Measurements from ENCODE around the gene RNF150. TPM values are rescaled to one million over a fixed set of nuclear protein-coding genes. Genes with fewer than 3 reads are reported as not detected.

RNF150 gene
- total and polyA plus RNA-seq, 2 of the 4 experiments (the other 2 are of a cell fraction), result 6.2 to 18.1 TPM

GRCh38 chr4:140952717-140953116, 180.6 kb downstream of the RNF150 start:
- ATAC-seq (ENCODE audit: low read depth) (no peak), DNase-seq (peak; percentile 71)
- no peaks in the 10 kb centered on the region for H3K27me3 ChIP-seq (ENCODE audit: control insufficient read depth, insufficient read depth, low read length)
- H2AK5ac ChIP-seq (ENCODE audit: low read depth, low read length), result no peak overlapping the region
- no peak overlapping the region for H2BK5ac ChIP-seq (ENCODE audit: low read depth, low read length, poor library complexity, severe bottlenecking)
- H3K4me1 ChIP-seq (ENCODE audit: control insufficient read depth, insufficient read depth, low read length), result peaks cover 5% of the 10 kb centered on the region
- no peaks in the 10 kb centered on the region for H3K36me3 ChIP-seq (ENCODE audit: control insufficient read depth, insufficient read depth, low read length)
- intact Hi-C loops (cut with micrococcal nuclease), result no loop called here
- H2BK20ac ChIP-seq (ENCODE audit: low read depth, low read length), result no peak overlapping the region
- H4K91ac ChIP-seq (ENCODE audit: insufficient read depth, low read depth, low read length), result no peak overlapping the region
- BruUV-seq (replicated peaks), result no TSS peak
- CTCF ChIA-PET, result no interaction called here
- H2BK120ac ChIP-seq (ENCODE audit: low read depth, low read length), result no peak overlapping the region
- no peaks in the 10 kb centered on the region for H3K9me3 ChIP-seq (ENCODE audit: control insufficient read depth, insufficient read depth, low read length)
- no peak overlapping the region for H3K9ac ChIP-seq (ENCODE audit: low read depth, low read length)
- TF ChIP-seq USF2 (IDR thresholded peaks at IDR 0.05; ENCODE audit: low read depth, low read length) (no peak), CEBPB (IDR thresholded peaks at IDR 0.05; ENCODE audit: low read depth, low read length) (peak; percentile 75), BHLHE40 (IDR thresholded peaks at IDR 0.05; ENCODE audit: low read depth, low read length) (no peak), MAFK (IDR thresholded peaks at IDR 0.05; ENCODE audit: low read depth, low read length) (no peak), CHD1 (IDR thresholded peaks at IDR 0.05; ENCODE audit: low read depth, low read length) (no peak)
- TF ChIP-seq, protein P1, sequence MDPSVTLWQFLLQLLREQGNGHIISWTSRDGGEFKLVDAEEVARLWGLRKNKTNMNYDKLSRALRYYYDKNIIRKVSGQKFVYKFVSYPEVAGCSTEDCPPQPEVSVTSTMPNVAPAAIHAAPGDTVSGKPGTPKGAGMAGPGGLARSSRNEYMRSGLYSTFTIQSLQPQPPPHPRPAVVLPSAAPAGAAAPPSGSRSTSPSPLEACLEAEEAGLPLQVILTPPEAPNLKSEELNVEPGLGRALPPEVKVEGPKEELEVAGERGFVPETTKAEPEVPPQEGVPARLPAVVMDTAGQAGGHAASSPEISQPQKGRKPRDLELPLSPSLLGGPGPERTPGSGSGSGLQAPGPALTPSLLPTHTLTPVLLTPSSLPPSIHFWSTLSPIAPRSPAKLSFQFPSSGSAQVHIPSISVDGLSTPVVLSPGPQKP (IDR thresholded peaks at IDR 0.05; ENCODE audit: borderline replicate concordance, low read depth, low read length), result no peak
- TF ChIP-seq, protein P2, sequence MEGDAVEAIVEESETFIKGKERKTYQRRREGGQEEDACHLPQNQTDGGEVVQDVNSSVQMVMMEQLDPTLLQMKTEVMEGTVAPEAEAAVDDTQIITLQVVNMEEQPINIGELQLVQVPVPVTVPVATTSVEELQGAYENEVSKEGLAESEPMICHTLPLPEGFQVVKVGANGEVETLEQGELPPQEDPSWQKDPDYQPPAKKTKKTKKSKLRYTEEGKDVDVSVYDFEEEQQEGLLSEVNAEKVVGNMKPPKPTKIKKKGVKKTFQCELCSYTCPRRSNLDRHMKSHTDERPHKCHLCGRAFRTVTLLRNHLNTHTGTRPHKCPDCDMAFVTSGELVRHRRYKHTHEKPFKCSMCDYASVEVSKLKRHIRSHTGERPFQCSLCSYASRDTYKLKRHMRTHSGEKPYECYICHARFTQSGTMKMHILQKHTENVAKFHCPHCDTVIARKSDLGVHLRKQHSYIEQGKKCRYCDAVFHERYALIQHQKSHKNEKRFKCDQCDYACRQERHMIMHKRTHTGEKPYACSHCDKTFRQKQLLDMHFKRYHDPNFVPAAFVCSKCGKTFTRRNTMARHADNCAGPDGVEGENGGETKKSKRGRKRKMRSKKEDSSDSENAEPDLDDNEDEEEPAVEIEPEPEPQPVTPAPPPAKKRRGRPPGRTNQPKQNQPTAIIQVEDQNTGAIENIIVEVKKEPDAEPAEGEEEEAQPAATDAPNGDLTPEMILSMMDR (conservative IDR thresholded peaks at IDR 0.05; ENCODE audit: low read depth, low read length), result no peak
- no peaks in the 10 kb centered on the region for H4K20me1 ChIP-seq (ENCODE audit: insufficient read depth, low read length)
- 67% methylated on average over 1 of the region's 3 CpGs; no CpG with 5 or more reads in 1 of the 2 experiments for WGBS, 2 experiments (ENCODE audit: extremely low coverage in 2 of 2, insufficient read length in 1 of 2)
- H3K56ac ChIP-seq (ENCODE audit: extremely low read depth, insufficient read depth, low read length), result no peak overlapping the region
- no peak overlapping the region for H2AK9ac ChIP-seq (replicated peaks; ENCODE audit: low read depth, low read length, poor library complexity)
- no peak overlapping the region for H4K8ac ChIP-seq (ENCODE audit: low read depth in 2 of 2, low read length in 2 of 2)
- in situ Hi-C loops (cut with MboI; ENCODE audit: low sequenced_read_pairs), result no loop called here
- no peak overlapping the region for H4K5ac ChIP-seq (ENCODE audit: low read depth, low read length)
- no peak overlapping the region for H3K4me3 ChIP-seq (ENCODE audit: insufficient read depth, low read depth, low read length)
- H3K14ac ChIP-seq (replicated peaks; ENCODE audit: low read depth, low read length), result no peak overlapping the region
- no peaks in the 10 kb centered on the region for H3K9me1 ChIP-seq (ENCODE audit: insufficient read depth, low read length)
- no peak overlapping the region for H3K4ac ChIP-seq (ENCODE audit: low read depth, low read length)
- no peak overlapping the region for H2AFZ ChIP-seq (replicated peaks; ENCODE audit: low read length, poor library complexity)
- H3K23ac ChIP-seq (ENCODE audit: low read depth, low read length), result no peak overlapping the region
- H3K4me2 ChIP-seq (ENCODE audit: low read depth, low read length), result peak overlapping the region; percentile 54; the same call in 1 of the 2 replicates
- no peak overlapping the region for H3K27ac ChIP-seq (ENCODE audit: insufficient read depth, low read length)
- dilution Hi-C loops (cut with HindIII; ENCODE audit: low sequenced_read_pairs, unreplicated experiment), result no loop called here
- H3K18ac ChIP-seq (ENCODE audit: low read depth, low read length), result peak overlapping the region; percentile 29; the same call in 1 of the 2 replicates
- POLR2A ChIA-PET (ENCODE audit: unreplicated experiment), result no interaction called here
- H3K79me1 ChIP-seq (ENCODE audit: low read depth in 1 of 2, low read length in 2 of 2), result no peaks in the 10 kb centered on the region
- no peak overlapping the region for H2BK15ac ChIP-seq (ENCODE audit: low read depth, low read length)
